Endothelial cell of umbilical vein (primary cell): Measurements from ENCODE around the gene PPP1R12A. TPM values are rescaled to one million over a fixed set of nuclear protein-coding genes. Genes with fewer than 3 reads are reported as not detected.

Source experiments
- BruUV-seq: library from RNA; stranded (reverse); fragments of 400-500 nt; replicated peaks from 2 replicates; lab custom pipeline; 2021; lab: Mats Ljungman, UMichigan
- CTCF ChIA-PET: fragments of 300-600, 350-600 bp; sonication (Branson Sonifier 250); formaldehyde crosslinking; loops from one replicate; lab custom pipeline; 2021; ENCODE audit warnings: antibody characterized with exemption, inconsistent platforms; lab: Charles Lee
- POLR2A ChIA-PET: fragments of 300-600, 350-600 bp; sonication (Branson Sonifier 250); formaldehyde crosslinking; loops from one replicate; lab custom pipeline; 2021; ENCODE audit warnings: antibody characterized with exemption, inconsistent platforms; lab: Charles Lee
- DNase-seq: peaks from one replicate; pipeline ENCODE4 v3.0.0-alpha.2; 2011; ENCODE audit warnings: low read depth, low spot score
- FAIRE-seq: peaks from 2 replicates; lab custom pipeline; 2011; peaks lifted over from hg19 to GRCh38; lab: Jason Lieb, UNC
- H2AFZ ChIP-seq: 2 replicates; pipeline ENCODE4 v1.6.0; 2012; ENCODE audit warnings: low read depth, low read length, control low read depth, inconsistent platforms
- H3K27ac ChIP-seq: 2 replicates; pipeline ENCODE4 v1.5.1; 2011; ENCODE audit warnings: low read depth, mild to moderate bottlenecking, control low read depth, low read length, moderate library complexity; ENCODE audit not compliant: insufficient read depth
- H3K27me3 ChIP-seq, 2 experiments: 2 replicates each; pipeline versions ENCODE4 v1.6.0 to v1.6.1; 2011; ENCODE audit warnings: low read length in 2 of 2, mixed read lengths in 1 of 2; ENCODE audit not compliant: control insufficient read depth in 2 of 2, insufficient read depth in 2 of 2
- H3K36me3 ChIP-seq, 2 experiments: 2 replicates in 1 of 2; 3 replicates in 1 of 2; pipeline ENCODE4 v1.5.1; 2011; ENCODE audit warnings: low read length in 2 of 2, mild to moderate bottlenecking in 1 of 2, moderate library complexity in 1 of 2; ENCODE audit not compliant: control insufficient read depth in 2 of 2, insufficient read depth in 2 of 2; ENCODE audit errors: extremely low read depth in 1 of 2
- H3K4me1 ChIP-seq: 3 replicates; pipeline ENCODE4 v1.5.1; 2011; ENCODE audit warnings: mild to moderate bottlenecking, low read length; ENCODE audit not compliant: control insufficient read depth, insufficient read depth; ENCODE audit errors: extremely low read depth
- H3K4me2 ChIP-seq: 2 replicates; pipeline ENCODE4 v1.6.1; 2011; ENCODE audit warnings: low read length, control low read depth, mixed read lengths; ENCODE audit not compliant: insufficient read depth
- H3K4me3 ChIP-seq, 3 experiments: fragments of 200-600 bp in 1 of 3; sonication (generic), shearing (Covaris generic) in 1 of 3; replicated peaks in 1 of 3; 2 replicates each; pipeline ENCODE4 v1.5.1; 2011 to 2016; ENCODE audit warnings: control low read depth in 3 of 3, low read length in 3 of 3, mild to moderate bottlenecking in 2 of 3, inconsistent platforms in 1 of 3, low read depth in 1 of 3, moderate library complexity in 1 of 3; ENCODE audit not compliant: insufficient read depth in 1 of 3
- H3K79me2 ChIP-seq: 2 replicates; pipeline ENCODE4 v1.6.0; 2012; ENCODE audit warnings: low read length, inconsistent platforms; ENCODE audit not compliant: control insufficient read depth, insufficient read depth
- H3K9ac ChIP-seq: replicated peaks from 2 replicates; pipeline ENCODE3; 2011; ENCODE audit warnings: low read length, control low read depth; ENCODE audit not compliant: insufficient read depth; ENCODE audit errors: extremely low read depth
- H3K9me1 ChIP-seq: replicated peaks from 3 replicates; pipeline ENCODE4 v1.6.0; 2011; ENCODE audit warnings: mild to moderate bottlenecking, low read length; ENCODE audit not compliant: control insufficient read depth, insufficient read depth; ENCODE audit errors: extremely low read depth
- H3K9me3 ChIP-seq: replicated peaks from 2 replicates; pipeline ENCODE4 v1.5.1; 2012; ENCODE audit warnings: low read length, inconsistent platforms; ENCODE audit not compliant: control insufficient read depth, insufficient read depth
- H4K20me1 ChIP-seq: replicated peaks from 2 replicates; pipeline ENCODE3; 2011; ENCODE audit warnings: mild to moderate bottlenecking, low read length; ENCODE audit not compliant: control insufficient read depth, insufficient read depth; ENCODE audit errors: extremely low read depth
- EZH2 ChIP-seq: IDR thresholded peaks from 2 replicates; pipeline ENCODE4 v1.6.1; 2012; ENCODE audit warnings: borderline replicate concordance, low read depth, mild to moderate bottlenecking, moderate library complexity, low read length, inconsistent platforms; ENCODE audit not compliant: severe bottlenecking
- FOS ChIP-seq: IDR thresholded peaks from 2 replicates; pipeline ENCODE4 v1.6.1; 2011; ENCODE audit warnings: mild to moderate bottlenecking, low read length, moderate library complexity, borderline replicate concordance; ENCODE audit not compliant: insufficient read depth
- GATA2 ChIP-seq: IDR thresholded peaks from 2 replicates; pipeline ENCODE4 v1.7.0; 2011; ENCODE audit warnings: low read depth, mild to moderate bottlenecking, moderate library complexity, mixed read lengths, low read length; ENCODE audit not compliant: insufficient read length, insufficient read depth
- JUN ChIP-seq: IDR thresholded peaks from 2 replicates; pipeline ENCODE4 v1.6.1; 2011; ENCODE audit warnings: borderline replicate concordance, low read depth; ENCODE audit not compliant: insufficient read length, insufficient read depth
- MYC ChIP-seq: IDR thresholded peaks from one replicate; pipeline ENCODE4 v1.6.1; 2011; ENCODE audit warnings: mild to moderate bottlenecking, low read depth, low read length
- POLR2AphosphoS5 ChIP-seq: IDR thresholded peaks from 2 replicates; pipeline ENCODE4 v1.6.1; 2012; ENCODE audit warnings: low read depth, mild to moderate bottlenecking, control low read depth, low read length, moderate library complexity; ENCODE audit not compliant: insufficient read depth
- dilution Hi-C: fragments of 300-500 bp; cut with MboI; formaldehyde crosslinking; loops from one replicate; pipeline ENCODE4 v1.15.0; 2019; ENCODE audit warnings: low sequenced_read_pairs; ENCODE audit not compliant: extremely low pct_ligation_motif_present
- intact Hi-C: fragments of 100-400 bp; cut with micrococcal nuclease; formaldehyde crosslinking; loops from one replicate; pipeline ENCODE4 v1.10.0; 2022
- polyA plus RNA-seq, 4 experiments: library from polyadenylated mRNA; depleted of rRNA in 3 of 4; stranded (reverse) in 3 of 4; unstranded in 1 of 4; fragments of >200 nt; gene quantifications; 2 replicates each; pipeline versions ENCODE4 v1.2.1 to v1.2.3, GENCODE V29; 2011 to 2012; ENCODE audit warnings: missing spikeins in 1 of 4
- total RNA-seq: library from RNA; stranded (reverse); gene quantifications from 2 replicates; pipeline ENCODE4 v1.2.3, GENCODE V29; 2021
- TF ChIP-seq, protein P1 (sequence below), 2 donors: IDR thresholded peaks; 1 replicate in 1 of 2; 2 replicates in 1 of 2; pipeline ENCODE4 v1.5.1; 2011; ENCODE audit warnings: low read length in 2 of 2, mild to moderate bottlenecking in 2 of 2, moderate library complexity in 2 of 2, control low read depth in 1 of 2, inconsistent platforms in 1 of 2, low read depth in 1 of 2; ENCODE audit not compliant: insufficient read depth in 1 of 2; ENCODE audit errors: extremely low read depth in 1 of 2
- TF ChIP-seq, protein P2 (sequence below): IDR thresholded peaks from 2 replicates; pipeline ENCODE4 v1.6.1; 2011; ENCODE audit not compliant: insufficient read depth, insufficient read length

PPP1R12A gene
- total and polyA plus RNA-seq, 2 donors (not counting 3 experiments of a cell fraction or from before 2014, with no cell fraction given), result 12.9 to 83.9 TPM

DNA sequence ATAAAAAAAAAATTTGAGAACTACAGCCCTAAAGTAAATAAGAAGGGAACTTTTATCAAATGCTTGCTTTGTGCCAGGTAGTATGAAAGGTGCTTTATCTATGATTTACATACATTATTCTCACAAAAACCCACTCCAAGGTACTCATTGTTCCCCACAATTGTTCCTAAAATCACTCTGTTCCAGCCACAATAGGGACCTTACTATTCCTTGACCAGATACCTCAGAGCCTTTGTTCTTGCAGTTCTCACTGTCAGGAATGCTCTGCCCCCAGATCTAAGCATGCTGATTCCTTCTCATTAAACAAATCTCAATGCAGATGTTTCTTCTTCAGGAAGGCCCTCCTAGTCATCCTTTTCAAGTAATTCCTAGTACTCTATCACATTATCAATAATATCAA is 60.2 kb downstream of the PPP1R12A start:
- peaks cover 3% of the 10 kb centered on the region for H4K20me1 ChIP-seq
- no TSS peak for BruUV-seq

More for the DNA sequence above, 60.2 kb downstream of the PPP1R12A start:
- no peak overlapping the region for H3K4me2 ChIP-seq
- H3K27me3 ChIP-seq, result no peaks in the 10 kb centered on the region
- DNase-seq (no peak), FAIRE-seq (no peak)
- H3K36me3 ChIP-seq, result peaks cover 0 to 3% of the 10 kb centered on the region in 2 experiments
- dilution Hi-C loops (no loop called here), intact Hi-C loops (no loop called here)
- TF ChIP-seq FOS (no peak), GATA2 (no peak), EZH2 (no peak), MYC (no peak), POLR2AphosphoS5 (no peak), JUN (no peak)
- TF ChIP-seq, protein P1, sequence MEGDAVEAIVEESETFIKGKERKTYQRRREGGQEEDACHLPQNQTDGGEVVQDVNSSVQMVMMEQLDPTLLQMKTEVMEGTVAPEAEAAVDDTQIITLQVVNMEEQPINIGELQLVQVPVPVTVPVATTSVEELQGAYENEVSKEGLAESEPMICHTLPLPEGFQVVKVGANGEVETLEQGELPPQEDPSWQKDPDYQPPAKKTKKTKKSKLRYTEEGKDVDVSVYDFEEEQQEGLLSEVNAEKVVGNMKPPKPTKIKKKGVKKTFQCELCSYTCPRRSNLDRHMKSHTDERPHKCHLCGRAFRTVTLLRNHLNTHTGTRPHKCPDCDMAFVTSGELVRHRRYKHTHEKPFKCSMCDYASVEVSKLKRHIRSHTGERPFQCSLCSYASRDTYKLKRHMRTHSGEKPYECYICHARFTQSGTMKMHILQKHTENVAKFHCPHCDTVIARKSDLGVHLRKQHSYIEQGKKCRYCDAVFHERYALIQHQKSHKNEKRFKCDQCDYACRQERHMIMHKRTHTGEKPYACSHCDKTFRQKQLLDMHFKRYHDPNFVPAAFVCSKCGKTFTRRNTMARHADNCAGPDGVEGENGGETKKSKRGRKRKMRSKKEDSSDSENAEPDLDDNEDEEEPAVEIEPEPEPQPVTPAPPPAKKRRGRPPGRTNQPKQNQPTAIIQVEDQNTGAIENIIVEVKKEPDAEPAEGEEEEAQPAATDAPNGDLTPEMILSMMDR (IDR thresholded peaks at IDR 0.05; ENCODE audit: extremely low read depth in 1 of 2, insufficient read depth in 1 of 2, low read depth in 1 of 2, low read length in 2 of 2), result no peak
- TF ChIP-seq, protein P2, sequence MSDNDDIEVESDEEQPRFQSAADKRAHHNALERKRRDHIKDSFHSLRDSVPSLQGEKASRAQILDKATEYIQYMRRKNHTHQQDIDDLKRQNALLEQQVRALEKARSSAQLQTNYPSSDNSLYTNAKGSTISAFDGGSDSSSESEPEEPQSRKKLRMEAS, result no peak
- H3K9me3 ChIP-seq, result no peaks in the 10 kb centered on the region
- H3K4me1 ChIP-seq, result no peaks in the 10 kb centered on the region
- H3K9ac ChIP-seq, result no peak overlapping the region
- POLR2A ChIA-PET, result no interaction called here
- no peak overlapping the region for H2AFZ ChIP-seq
- peaks cover 2% of the 10 kb centered on the region for H3K9me1 ChIP-seq
- no peak overlapping the region for H3K4me3 ChIP-seq
- CTCF ChIA-PET, result interaction anchor here (1.5 to 2.5 kb wide), 2 partner anchors 12 to 19 kb away, joined by 4 to 15 read pairs; no protein-coding TSS in a partner anchor
- H3K27ac ChIP-seq, result no peak overlapping the region
- peaks cover 67% of the 10 kb centered on the region for H3K79me2 ChIP-seq
